Stimulated activated memory B cell treated with anti-CD40 and anti-IgM and Interleukin-4, amounts not matched to agents 10 μg/mL and 1 μg/mL and 100 μg/mL, for 72 hours (primary cell): ENCODE data around the gene LKAAEAR1.

Experiments used
- ATAC-seq: fragments of 150-1000 bp; cut with Tn5 transposase; 2 replicates; pipeline ENCODE4 v1.10.0; 2021
- H3K27ac Mint-ChIP-seq: one replicate; pipeline ENCODE4 v1.8.0; 2022; ENCODE audit warnings: mild to moderate bottlenecking, mixed read lengths
- H3K27me3 Mint-ChIP-seq: one replicate; pipeline ENCODE4 v1.8.0; 2022; ENCODE audit warnings: mixed read lengths
- H3K36me3 Mint-ChIP-seq: one replicate; pipeline ENCODE4 v1.8.0; 2022; ENCODE audit warnings: mixed read lengths
- H3K4me1 Mint-ChIP-seq: one replicate; pipeline ENCODE4 v1.8.0; 2022; ENCODE audit warnings: mixed read lengths
- H3K4me3 Mint-ChIP-seq: one replicate; pipeline ENCODE4 v1.8.0; 2022; ENCODE audit warnings: mild to moderate bottlenecking, moderate library complexity, mixed read lengths
- H3K9me3 Mint-ChIP-seq: one replicate; pipeline ENCODE4 v1.8.0; 2022; ENCODE audit warnings: mixed read lengths

The LKAAEAR1 gene

DNA sequence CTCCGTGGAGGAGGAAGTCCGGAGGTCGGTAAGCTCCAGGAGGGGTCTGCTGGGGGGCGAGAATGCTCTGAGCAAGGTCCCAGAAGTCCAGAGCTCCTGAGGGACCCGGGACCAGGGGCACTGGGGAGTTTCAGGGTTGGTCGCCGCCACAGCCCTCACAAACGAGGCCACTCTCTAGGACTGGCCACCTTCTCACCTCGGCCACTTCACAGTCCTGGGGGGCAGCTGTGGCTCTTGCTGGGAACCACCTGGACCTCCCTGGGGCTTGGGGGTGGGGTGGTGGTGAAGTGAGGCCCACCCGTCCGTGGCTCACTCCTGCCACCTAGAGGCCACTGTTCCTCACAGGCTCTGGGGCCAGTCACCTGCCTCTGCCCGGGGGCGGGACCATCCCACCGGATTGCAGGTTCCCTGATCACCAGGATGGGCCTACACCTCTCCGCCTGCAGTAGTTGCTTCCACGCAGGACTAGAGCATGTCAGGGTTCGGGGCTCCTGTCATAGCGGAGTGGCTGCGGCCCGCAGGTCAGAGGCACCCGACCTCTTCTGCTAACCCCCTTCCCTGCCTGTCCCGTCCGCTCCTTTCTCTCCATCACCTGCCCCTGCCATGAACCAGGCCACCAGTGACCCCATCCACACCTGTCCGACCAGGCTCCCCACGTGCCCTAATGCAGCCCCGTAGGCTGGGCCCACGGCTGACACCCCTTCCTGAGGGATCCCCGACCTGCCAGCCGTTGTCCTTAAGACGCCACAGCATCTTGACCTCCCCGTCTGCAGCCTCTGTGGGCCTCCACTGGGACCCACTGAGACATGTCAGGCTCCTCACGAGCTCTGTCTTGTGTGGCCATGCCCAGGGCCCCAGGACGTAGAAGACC lies 26.3 kb downstream of the LKAAEAR1 start:
- H3K4me1 Mint-ChIP-seq, result peaks cover 35% of the 10 kb centered on the region
- peak overlapping the region; percentile 27 for H3K27ac Mint-ChIP-seq
- no peaks in the 10 kb centered on the region for H3K36me3 Mint-ChIP-seq
- no peaks in the 10 kb centered on the region for H3K9me3 Mint-ChIP-seq
- ATAC-seq, result peak; percentile 75
- peak overlapping the region; percentile 50 for H3K4me3 Mint-ChIP-seq
- peaks cover 35% of the 10 kb centered on the region for H3K27me3 Mint-ChIP-seq

DNA sequence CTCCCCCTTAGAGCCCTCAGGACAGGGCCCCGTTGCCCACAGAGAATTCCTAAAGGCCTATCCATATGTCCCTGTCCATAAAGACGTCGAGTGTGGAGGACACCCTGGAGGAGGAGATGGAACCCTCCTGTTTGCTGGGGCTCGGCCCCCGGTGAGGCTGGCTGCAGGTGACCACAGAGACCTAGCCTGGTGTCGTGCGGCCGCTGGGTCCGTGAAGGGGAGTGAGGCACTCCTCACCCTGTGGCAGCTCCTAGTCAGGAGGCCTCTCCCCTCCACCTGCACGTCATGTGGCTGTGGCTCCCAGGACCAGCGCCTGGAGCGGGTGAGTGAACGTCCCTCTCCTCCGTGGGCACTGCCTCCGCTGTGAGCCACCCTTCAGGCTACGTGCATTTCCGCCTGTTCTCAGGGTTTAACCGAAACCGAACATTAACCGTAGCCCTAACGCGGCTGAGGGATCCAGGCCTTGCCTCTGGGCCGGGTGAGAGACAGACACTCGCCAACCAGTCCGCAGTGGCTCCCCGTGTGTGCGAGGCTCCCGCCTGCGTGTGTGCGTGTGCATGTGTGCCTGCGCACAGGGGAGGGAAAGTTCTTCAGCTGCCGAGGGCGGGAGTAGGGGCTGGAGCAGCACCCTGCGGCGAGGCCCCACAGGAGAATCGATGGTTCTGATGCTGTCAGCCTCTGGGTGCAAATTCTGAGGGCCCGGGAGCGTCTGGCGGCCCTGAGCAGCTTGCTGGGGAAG lies 27.1 kb downstream of the LKAAEAR1 start:
- Mint-ChIP-seq H3K36me3 (no peaks in the 10 kb centered on the region), H3K27me3 (peaks cover 41% of the 10 kb centered on the region), H3K4me1 (peaks cover 35% of the 10 kb centered on the region), H3K4me3 (peak overlapping the region; percentile 50), H3K27ac (peak overlapping the region; percentile 27), H3K9me3 (no peaks in the 10 kb centered on the region)
- ATAC-seq, result no peak

DNA sequence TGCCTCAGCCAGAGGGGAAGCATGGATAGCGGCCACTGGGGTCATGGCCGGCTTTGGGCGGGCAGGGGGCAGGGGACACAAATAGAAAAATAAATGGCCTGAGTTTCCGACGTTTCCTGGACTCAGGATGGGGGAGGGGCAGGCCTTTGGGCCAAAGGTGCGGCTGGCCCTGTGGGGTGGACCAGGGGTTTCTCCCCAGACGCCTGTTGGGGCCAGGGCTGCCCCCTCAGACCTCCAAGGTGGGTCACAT lies 27.6 kb downstream of the LKAAEAR1 start:
- Mint-ChIP-seq H3K4me3 (no peak overlapping the region), H3K4me1 (peaks cover 35% of the 10 kb centered on the region), H3K9me3 (no peaks in the 10 kb centered on the region), H3K36me3 (no peaks in the 10 kb centered on the region), H3K27ac (no peak overlapping the region), H3K27me3 (peaks cover 46% of the 10 kb centered on the region)
- ATAC-seq, result no peak

DNA sequence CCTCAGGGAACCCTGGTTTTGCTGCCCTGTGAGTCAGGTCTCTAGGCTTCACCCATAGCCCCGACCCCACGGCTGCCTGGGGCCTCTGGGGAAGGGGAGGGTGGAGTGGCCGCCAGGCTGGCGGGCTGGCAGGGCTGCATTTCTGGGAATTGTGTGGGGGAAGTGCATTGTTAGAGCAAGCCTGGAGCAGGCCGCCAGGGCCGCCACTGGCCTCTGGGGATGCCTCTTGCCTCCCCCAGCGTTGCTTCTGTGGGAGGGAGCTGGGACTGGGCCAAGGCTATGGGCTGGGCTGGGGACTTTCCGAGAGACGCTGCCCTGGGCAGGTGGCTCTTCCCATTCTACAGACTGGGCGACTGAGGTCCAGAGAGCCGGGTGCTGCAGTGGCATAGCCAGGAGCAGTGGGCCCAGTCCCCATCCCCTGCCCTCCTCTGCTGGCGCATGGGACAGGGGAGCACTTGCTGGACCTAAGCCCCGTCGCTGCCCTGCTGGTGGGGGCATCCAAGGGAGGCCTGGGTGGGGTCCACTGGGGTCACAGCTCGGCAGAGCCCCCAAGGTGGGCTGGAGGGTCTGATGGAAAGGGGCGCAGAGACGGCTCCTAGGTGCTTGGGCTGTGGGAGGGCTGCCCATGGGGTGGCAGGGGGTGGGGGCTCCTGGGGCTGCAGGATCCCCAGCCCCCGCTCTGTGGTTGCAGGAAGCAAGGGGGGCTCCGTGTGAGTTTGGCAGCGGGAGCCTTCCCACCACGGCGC lies 28.1 kb downstream of the LKAAEAR1 start:
- H3K27ac Mint-ChIP-seq, result no peak overlapping the region

DNA sequence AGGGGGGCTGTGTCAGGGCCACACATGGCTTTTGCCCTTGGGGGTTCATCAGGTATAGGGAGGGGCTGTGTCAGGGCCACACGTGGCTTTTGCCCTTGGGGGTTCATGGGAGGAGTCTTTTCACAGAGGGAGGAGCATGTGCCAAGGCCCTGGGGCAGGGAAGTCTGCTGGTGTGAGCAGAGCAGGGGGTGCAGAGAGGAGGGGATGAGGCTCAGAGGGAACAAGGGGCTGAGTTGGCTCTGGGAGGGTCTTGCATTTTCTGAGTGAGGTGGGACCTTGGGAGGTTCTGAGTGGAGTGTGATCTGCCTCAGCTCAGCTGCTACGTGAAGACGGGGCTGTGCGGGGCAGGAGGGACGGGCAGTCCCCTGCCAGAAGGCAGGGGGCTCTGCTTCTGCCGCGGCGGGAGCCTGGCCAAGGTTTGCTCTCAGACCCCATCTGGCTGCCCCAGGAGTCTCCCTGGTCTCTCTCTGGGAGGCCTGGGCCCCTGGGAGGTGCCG lies 28.8 kb downstream of the LKAAEAR1 start:
- Mint-ChIP-seq H3K4me1 (peaks cover 35% of the 10 kb centered on the region), H3K36me3 (no peaks in the 10 kb centered on the region), H3K27ac (no peak overlapping the region), H3K27me3 (peaks cover 57% of the 10 kb centered on the region), H3K4me3 (no peak overlapping the region), H3K9me3 (no peaks in the 10 kb centered on the region)
- ATAC-seq, result no peak

More for the DNA sequence above, 28.1 kb downstream of the LKAAEAR1 start:
- H3K4me3 Mint-ChIP-seq, result no peak overlapping the region
- H3K9me3 Mint-ChIP-seq, result no peaks in the 10 kb centered on the region
- no peaks in the 10 kb centered on the region for H3K36me3 Mint-ChIP-seq
- H3K4me1 Mint-ChIP-seq, result peaks cover 35% of the 10 kb centered on the region
- peaks cover 51% of the 10 kb centered on the region for H3K27me3 Mint-ChIP-seq
- ATAC-seq, result no peak

DNA sequence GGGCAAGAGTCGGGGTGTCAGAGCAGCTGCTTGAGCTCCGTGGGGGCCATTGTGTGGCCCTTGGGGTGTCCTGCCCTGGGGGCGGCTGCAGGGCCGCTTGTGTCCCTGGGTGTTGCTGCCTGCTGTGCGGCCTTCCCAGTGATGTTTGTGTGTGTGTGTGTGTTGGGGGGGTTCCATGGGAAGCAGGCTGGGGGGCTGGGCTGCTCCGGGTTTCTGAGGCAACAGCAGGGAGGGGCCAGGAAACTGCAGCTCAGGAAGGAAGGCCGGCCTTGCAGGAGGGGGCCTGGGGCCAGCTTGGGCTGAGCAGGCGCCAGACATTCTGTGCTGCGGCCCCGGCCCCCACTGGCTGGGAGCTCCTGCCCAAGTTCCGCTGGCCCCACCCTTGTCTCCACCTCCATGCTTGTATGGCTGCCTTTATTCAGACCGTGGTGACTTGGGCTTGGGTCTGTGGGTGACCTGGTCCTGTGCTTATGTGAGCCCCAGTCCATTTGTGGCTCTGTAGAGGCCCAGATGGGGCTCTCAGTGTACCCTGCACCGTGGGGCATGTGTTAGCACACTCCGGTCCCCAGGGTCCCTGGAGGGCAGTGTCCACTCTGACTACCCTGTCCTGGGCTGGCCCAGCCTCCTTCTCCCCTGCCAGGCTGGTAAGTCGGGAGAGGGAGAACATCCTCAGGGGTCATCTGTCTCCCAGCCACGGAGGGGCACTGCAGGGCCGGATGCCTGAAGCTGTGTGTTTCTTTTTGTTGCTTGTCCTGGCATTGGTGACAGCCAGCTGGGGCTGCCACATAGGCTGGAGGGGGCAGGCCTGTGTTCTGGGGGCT lies 30.1 kb downstream of the LKAAEAR1 start:
- ATAC-seq, result no peak
- peaks cover 65% of the 10 kb centered on the region for H3K27me3 Mint-ChIP-seq
- H3K9me3 Mint-ChIP-seq, result no peaks in the 10 kb centered on the region
- peaks cover 40% of the 10 kb centered on the region for H3K4me1 Mint-ChIP-seq
- no peak overlapping the region for H3K4me3 Mint-ChIP-seq
- H3K27ac Mint-ChIP-seq, result no peak overlapping the region
- no peaks in the 10 kb centered on the region for H3K36me3 Mint-ChIP-seq

DNA sequence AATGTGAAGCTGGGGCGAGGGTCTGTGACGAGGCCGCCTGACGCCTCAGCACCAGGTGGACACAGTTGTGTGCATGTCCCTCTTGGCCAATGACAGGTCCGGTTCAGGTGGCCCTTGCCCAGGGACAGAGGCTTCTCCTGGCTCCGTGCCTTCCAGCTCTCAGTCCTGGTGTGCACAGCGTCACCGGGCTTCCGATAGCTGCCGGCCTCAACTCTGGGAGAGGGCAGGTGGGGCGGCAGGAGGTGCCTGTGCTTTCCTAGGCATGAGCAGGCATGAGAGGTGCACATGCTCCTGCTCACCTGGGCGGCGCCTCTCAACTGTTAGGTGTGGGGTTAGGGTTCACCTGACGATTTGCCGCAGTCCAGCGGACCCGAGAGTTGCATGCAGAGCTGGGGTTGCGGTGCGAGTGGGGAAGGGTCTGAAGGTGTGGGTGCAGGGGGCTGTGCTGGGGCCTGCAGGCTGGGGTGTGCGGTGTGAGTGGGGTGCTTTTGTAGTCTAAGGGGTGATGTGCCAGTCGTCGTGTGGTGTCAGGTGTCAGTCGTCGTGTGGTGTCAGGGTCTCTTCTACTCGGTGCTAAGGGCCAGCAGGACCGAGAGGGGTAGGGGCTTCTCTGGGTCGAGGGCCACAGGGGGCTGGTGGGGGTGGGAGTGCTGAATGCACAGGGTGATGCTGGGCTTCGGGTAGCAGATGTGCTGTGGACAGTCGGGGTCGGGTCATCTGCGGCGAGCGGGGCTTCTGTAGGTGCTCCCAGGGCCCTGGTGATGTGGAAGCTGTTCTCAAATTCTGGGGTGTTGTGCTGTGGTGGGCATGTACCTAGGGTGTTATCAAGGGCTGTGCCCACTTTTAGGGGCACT lies 31.0 kb downstream of the LKAAEAR1 start:
- peaks cover 65% of the 10 kb centered on the region for H3K27me3 Mint-ChIP-seq
- no peak overlapping the region for H3K4me3 Mint-ChIP-seq
- peaks cover 35% of the 10 kb centered on the region for H3K4me1 Mint-ChIP-seq
- H3K36me3 Mint-ChIP-seq, result no peaks in the 10 kb centered on the region
- no peak overlapping the region for H3K27ac Mint-ChIP-seq
- no peaks in the 10 kb centered on the region for H3K9me3 Mint-ChIP-seq
- no peak for ATAC-seq

DNA sequence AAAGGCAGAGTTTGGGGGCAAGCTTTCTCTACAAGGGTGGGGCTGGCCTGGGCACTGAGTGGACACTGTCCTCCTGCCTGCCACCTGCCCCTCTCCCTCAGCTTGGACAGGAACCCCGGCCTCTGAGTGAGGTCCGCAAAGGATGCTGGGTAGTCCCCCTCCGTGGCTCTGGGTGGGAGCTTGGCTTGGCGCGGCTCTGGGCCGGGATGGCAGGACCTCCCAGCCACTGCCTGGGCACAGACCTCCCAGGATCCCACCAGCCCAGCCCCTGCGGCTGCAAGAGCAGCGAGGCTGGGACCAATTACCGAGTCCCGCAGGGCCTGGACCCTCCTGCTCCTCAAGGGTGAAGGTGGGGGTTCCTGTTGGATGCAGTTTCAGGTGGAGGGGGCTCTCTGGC lies 31.9 kb downstream of the LKAAEAR1 start:
- Mint-ChIP-seq H3K27me3 (peaks cover 73% of the 10 kb centered on the region), H3K27ac (no peak overlapping the region), H3K4me3 (no peak overlapping the region), H3K9me3 (no peaks in the 10 kb centered on the region), H3K36me3 (no peaks in the 10 kb centered on the region), H3K4me1 (peaks cover 26% of the 10 kb centered on the region)
- ATAC-seq, result no peak

DNA sequence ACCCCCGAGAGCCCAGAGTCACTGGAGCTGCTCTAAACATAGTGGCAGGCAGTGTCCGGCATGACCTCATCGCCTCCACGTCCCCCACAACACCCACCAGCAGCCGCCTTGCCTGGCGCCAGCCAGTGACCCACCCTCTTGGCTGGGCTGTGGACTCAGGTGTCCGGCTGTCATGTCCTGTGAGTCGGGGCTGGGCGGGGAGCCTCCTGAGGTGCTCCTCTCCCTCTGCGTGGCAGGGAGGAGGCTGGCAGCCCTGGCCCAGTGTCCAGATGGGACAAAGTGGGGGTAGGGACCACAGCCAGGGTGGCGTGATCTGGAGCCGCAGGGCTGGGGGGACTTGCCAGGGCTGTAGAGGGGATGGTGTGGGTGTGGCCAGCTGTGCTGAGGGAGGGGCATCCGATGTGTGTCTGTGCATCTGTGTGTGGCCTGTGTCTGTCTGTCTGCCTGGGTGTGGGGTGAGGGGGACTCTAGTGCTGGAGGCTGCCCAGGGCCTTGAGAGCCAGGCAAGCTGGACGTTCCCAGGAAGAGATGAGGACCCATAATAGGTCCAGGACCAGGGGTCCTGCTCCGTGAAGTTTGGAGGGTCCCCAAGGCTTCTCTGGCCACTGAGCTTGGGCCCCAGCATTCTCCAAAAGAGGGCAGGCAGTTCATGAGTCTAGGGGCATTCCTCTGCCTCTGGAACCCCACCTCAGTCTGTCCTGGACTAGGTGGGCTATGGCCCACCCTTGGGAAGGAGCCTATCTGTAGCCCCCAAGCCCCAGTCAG lies 32.5 kb downstream of the LKAAEAR1 start:
- no peak overlapping the region for H3K27ac Mint-ChIP-seq
- H3K9me3 Mint-ChIP-seq, result no peaks in the 10 kb centered on the region
- no peaks in the 10 kb centered on the region for H3K36me3 Mint-ChIP-seq
- ATAC-seq, result no peak
- peaks cover 79% of the 10 kb centered on the region for H3K27me3 Mint-ChIP-seq
- no peak overlapping the region for H3K4me3 Mint-ChIP-seq
- H3K4me1 Mint-ChIP-seq, result peaks cover 22% of the 10 kb centered on the region

DNA sequence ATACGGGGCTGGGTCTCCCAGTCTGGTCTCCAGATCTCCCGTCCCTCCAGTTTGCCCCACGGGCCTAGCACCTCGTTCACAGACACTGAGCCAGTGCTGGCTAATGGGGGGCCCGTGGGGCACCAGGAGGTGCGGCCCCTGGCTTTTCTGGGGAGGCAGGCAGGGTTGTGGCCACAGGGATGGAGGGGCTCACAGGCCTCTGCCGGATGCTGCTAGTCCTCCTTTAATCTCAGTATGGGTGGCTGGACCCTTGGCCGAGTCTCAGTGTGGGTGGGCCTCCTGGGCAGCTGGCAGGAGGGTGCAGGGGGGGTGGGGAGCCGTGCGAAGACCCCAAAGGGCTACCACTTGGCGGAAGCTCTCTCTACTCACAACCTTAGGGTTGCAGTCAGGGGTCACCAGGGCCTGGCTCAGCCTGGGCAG lies 33.2 kb downstream of the LKAAEAR1 start:
- Mint-ChIP-seq H3K27me3 (peaks cover 83% of the 10 kb centered on the region), H3K27ac (no peak overlapping the region), H3K36me3 (no peaks in the 10 kb centered on the region), H3K4me1 (peaks cover 22% of the 10 kb centered on the region), H3K4me3 (no peak overlapping the region), H3K9me3 (no peaks in the 10 kb centered on the region)
- ATAC-seq, result no peak

DNA sequence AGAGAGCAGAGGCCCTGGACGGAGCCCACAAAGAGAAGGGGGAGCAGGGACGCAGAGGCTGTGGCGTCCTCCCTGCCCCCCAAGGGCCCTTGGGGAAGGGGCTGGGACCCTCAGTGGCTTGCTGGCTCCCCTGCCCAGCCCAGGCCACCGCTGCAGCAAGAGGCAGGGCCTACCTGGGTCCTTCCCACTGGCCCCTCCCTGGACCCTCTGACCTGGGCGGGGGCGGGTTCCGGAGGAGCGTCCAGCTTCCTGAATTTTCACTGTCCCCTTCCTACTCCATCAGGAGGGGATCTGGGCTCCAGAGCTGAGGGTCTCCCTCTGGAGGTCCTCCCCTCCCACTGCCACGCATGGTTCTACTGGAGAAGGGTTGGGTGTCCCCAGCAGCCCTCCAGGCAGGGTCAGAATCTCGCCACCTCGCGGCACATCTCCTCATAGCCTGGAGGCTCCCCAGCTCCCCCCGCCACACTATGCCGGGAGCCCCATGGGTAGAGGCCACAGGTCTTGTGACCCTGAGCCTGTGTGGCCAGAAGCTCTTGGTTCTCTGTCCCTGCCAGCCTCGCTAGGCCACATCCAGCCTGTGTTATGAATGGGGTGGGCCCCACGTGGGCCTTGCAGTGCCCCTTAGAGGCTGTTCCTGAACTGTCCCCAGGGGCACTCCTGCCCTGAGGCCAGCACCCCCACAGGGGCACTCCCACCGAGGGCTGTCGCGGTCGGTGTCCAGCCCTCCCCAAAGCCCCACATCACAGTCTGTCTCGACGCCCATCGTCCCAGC lies 33.8 kb downstream of the LKAAEAR1 start:
- Mint-ChIP-seq H3K4me1 (peaks cover 20% of the 10 kb centered on the region), H3K4me3 (no peak overlapping the region), H3K9me3 (no peaks in the 10 kb centered on the region), H3K36me3 (no peaks in the 10 kb centered on the region), H3K27ac (no peak overlapping the region), H3K27me3 (peaks cover 83% of the 10 kb centered on the region)
- no peak for ATAC-seq

DNA sequence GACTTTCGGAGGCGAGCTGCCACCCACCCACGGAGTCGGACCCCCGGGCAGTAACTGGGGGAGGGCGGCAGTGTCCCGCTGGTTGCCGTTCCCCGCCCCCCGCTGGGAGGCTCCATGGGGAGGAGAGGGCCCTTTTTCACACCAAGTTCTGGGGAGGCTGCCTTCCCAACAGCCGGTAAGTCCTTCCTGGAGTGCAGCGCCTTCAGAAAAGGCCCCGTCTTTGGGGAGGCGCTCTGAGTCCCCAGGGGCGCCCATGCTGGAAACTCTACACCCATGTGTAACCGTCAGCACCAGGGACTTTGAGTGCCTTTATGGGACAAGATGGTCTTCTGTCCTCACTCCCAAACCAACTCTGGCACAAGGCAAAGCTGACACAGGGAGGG lies 34.3 kb downstream of the LKAAEAR1 start:
- peak overlapping the region; percentile 66 for H3K4me3 Mint-ChIP-seq
- ATAC-seq, result no peak
- H3K36me3 Mint-ChIP-seq, result no peaks in the 10 kb centered on the region

More for the DNA sequence above, 34.3 kb downstream of the LKAAEAR1 start:
- Mint-ChIP-seq H3K27me3 (peaks cover 83% of the 10 kb centered on the region), H3K9me3 (no peaks in the 10 kb centered on the region), H3K4me1 (peaks cover 14% of the 10 kb centered on the region), H3K27ac (no peak overlapping the region)
